ENCODE measurements around the gene B9D1. TPM values are rescaled to one million over a fixed set of nuclear protein-coding genes. Genes with fewer than 3 reads are reported as not detected.

The B9D1 gene
- total RNA-seq, 2 donors from 2014 or later: 0.37 to 1.2 TPM

GRCh38 chr17:19307521-19307920 lies 55.0 kb downstream of the B9D1 start:
- H3K9me3 ChIP-seq (ENCODE audit: control insufficient read depth, low read length, poor library complexity, severe bottlenecking): no peaks in the 10 kb centered on the region
- no peak for DNase-seq
- Mint-ChIP-seq H3K36me3 (ENCODE audit: low read depth) (no peaks in the 10 kb centered on the region), H3K27ac (no peak overlapping the region), H3K4me1 (peaks cover 23% of the 10 kb centered on the region), H3K4me3 (no peak overlapping the region), H3K27me3 (peaks cover 37% of the 10 kb centered on the region)
- no peak for ATAC-seq

DNA sequence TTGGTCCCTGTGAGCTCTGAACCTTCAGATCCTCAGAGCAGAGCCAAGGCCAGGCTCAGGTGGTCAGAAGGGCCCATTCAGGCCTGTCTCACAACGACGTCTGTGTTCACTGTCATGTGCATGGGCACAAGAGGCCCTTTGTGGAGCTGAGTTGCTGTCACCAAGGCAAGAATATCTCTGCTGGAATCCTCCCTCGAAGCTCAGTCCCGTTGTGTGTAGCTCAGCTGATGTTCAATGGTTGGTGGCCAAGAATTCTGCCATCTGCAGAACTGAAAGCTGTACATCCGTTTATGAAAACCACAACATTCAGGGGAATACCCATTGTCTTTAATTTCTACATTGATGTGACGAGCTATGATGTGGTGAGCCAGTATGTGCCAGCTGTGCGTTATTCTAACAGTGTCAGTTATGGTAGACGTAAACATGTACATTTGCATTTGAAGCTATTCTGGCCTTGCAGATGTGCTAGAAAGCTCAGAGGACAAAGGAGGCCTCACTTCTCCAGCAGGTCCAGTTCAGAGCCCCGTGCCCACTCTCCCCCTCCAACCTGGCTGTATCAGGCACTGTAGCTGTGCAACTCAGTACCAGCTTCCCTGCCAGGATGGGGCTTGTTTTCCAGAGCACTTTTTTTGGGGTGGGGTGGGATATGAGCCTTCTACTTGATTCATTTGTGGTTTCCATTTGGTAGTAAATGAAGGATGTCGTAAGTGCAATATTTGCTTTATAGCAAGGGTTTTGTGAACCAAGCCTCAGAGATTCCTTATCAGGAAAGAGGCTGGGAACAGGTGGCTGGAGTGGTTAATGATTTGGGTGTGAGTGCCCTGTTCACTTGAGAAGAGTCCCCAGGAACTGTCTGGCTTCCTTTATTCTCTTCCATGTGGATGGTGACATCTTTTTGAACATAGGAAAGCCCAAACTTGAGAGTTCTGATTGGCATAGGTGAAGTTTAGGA lies 56.1 kb downstream of the B9D1 start:
- H3K27me3 Mint-ChIP-seq: peaks cover 30% of the 10 kb centered on the region
- no peaks in the 10 kb centered on the region for H3K9me3 ChIP-seq (ENCODE audit: control insufficient read depth, low read length, poor library complexity, severe bottlenecking)
- peak overlapping the region; percentile 79 for H3K27ac Mint-ChIP-seq
- peaks cover 23% of the 10 kb centered on the region for H3K4me1 Mint-ChIP-seq
- DNase-seq (peak in 1 of 3 donors; percentile 15), ATAC-seq (peak; percentile 97)
- peak overlapping the region; percentile 80 for H3K4me3 Mint-ChIP-seq
- H3K36me3 Mint-ChIP-seq (ENCODE audit: low read depth): no peaks in the 10 kb centered on the region

DNA sequence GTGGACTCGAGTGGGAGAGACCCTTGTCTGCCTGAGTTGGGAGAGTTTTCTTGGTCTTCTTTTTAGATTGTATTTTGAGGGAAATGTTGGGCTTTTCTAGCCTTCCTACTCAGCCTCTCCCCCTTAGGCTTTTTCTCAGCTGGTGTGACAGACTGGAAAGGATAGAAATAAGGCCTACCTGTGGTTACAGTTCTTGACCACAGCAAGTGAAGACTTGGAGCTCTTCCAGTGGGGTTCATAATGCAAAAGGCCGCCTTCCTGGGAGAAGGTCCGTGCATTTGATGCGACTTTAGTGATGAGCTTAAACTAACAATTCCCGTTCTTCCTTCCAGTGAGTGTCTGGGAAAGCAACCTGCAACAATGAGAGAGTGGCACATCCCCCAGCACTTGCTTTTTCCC lies 56.8 kb downstream of the B9D1 start:
- Mint-ChIP-seq H3K27ac (peak overlapping the region; percentile 79), H3K4me1 (peaks cover 23% of the 10 kb centered on the region), H3K4me3 (no peak overlapping the region), H3K27me3 (peaks cover 30% of the 10 kb centered on the region), H3K36me3 (ENCODE audit: low read depth) (no peaks in the 10 kb centered on the region)
- ATAC-seq (no peak), DNase-seq (no peak)
- H3K9me3 ChIP-seq (ENCODE audit: control insufficient read depth, low read length, poor library complexity, severe bottlenecking): no peaks in the 10 kb centered on the region

DNA sequence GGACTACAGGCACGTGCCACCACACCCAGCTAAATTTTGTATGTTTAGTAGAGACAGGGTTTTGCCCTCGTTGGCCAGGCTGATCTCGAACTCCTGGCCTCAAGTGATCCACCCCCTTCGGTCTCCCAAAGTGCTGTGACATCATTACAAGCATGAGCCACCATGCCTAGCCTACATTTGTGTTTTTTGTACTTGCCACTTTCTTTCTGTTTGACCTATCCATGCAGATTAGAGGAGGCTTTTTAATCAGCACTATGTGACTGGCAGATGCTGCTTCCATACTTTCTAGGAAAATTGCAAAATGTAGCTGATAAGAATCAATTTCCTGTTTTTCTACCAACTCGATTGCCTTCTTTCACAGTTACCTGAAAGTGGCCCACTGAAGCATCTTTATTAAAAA lies 57.3 kb downstream of the B9D1 start:
- Mint-ChIP-seq H3K4me3 (no peak overlapping the region), H3K27me3 (peaks cover 30% of the 10 kb centered on the region), H3K27ac (no peak overlapping the region), H3K36me3 (ENCODE audit: low read depth) (no peaks in the 10 kb centered on the region), H3K4me1 (peaks cover 23% of the 10 kb centered on the region)
- DNase-seq (no peak), ATAC-seq (no peak)
- no peaks in the 10 kb centered on the region for H3K9me3 ChIP-seq (ENCODE audit: control insufficient read depth, low read length, poor library complexity, severe bottlenecking)

DNA sequence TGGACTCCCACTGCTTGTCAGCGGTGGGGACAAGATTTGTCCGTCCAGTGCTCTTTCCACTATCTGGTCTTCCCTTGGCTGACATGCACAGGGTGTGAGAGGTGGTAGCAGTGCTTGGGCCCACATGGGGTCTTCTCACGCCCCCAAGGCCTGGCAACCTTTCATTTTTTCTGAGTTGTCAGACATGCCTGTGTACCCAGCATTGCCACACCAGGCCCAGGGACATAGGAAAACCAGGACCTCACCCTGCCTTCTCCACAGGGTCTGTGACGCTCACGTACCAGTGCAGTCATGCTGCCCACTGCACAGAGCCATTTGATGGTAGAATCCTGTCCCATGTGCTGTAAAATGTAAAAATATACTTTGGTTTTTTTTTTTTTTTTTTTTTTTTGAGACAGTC lies 57.8 kb downstream of the B9D1 start:
- H3K27ac Mint-ChIP-seq: no peak overlapping the region

DNA sequence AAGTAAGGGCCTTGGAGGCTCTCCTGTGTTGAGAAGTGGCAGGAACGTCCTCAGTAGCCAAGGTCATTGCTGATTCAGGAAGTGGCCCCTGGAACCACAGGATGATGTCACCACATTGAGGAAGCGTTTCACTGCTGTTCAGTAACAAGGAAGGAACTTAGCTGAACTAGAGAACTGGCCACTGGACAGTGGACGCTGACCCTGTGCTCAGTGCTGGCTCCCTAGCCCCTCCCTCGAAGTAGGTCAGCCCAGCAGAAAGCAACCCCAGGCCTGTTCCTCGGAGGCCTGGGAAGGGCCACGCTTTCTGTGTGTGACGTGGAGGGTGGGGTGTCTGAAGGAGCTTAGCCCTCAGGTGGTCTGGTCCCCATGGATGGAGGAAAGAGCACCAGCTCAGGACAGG lies 58.3 kb downstream of the B9D1 start:
- H3K36me3 Mint-ChIP-seq (ENCODE audit: low read depth): no peaks in the 10 kb centered on the region
- no peaks in the 10 kb centered on the region for H3K9me3 ChIP-seq (ENCODE audit: control insufficient read depth, low read length, poor library complexity, severe bottlenecking)
- peaks cover 26% of the 10 kb centered on the region for H3K27me3 Mint-ChIP-seq
- no peak overlapping the region for H3K4me3 Mint-ChIP-seq
- peaks cover 23% of the 10 kb centered on the region for H3K4me1 Mint-ChIP-seq
- no peak overlapping the region for H3K27ac Mint-ChIP-seq
- DNase-seq (no peak), ATAC-seq (no peak)

More for the DNA sequence above, 57.8 kb downstream of the B9D1 start:
- Mint-ChIP-seq H3K4me3 (no peak overlapping the region), H3K27me3 (peaks cover 27% of the 10 kb centered on the region), H3K36me3 (ENCODE audit: low read depth) (no peaks in the 10 kb centered on the region), H3K4me1 (peaks cover 23% of the 10 kb centered on the region)
- H3K9me3 ChIP-seq (ENCODE audit: control insufficient read depth, low read length, poor library complexity, severe bottlenecking): no peaks in the 10 kb centered on the region
- ATAC-seq (no peak), DNase-seq (no peak)

- Mint-ChIP-seq H3K36me3 (ENCODE audit: low read depth) (no peaks in the 10 kb centered on the region), H3K4me3 (no peak overlapping the region), H3K4me1 (peaks cover 23% of the 10 kb centered on the region), H3K27ac (no peak overlapping the region), H3K27me3 (peaks cover 25% of the 10 kb centered on the region)
- DNase-seq: no peak
- no peaks in the 10 kb centered on the region for H3K9me3 ChIP-seq (ENCODE audit: control insufficient read depth, low read length, poor library complexity, severe bottlenecking)
- no peak for ATAC-seq
Measured at GRCh38 chr17:19303367-19303776, 59.2 kb downstream of the B9D1 start.

GRCh38 chr17:19302791-19303331 lies 59.7 kb downstream of the B9D1 start:
- Mint-ChIP-seq H3K27me3 (peaks cover 20% of the 10 kb centered on the region), H3K4me1 (peaks cover 21% of the 10 kb centered on the region), H3K36me3 (ENCODE audit: low read depth) (no peaks in the 10 kb centered on the region), H3K27ac (no peak overlapping the region), H3K4me3 (no peak overlapping the region)
- ATAC-seq: no peak
- no peak for DNase-seq
- no peaks in the 10 kb centered on the region for H3K9me3 ChIP-seq (ENCODE audit: control insufficient read depth, low read length, poor library complexity, severe bottlenecking)

GRCh38 chr17:19301973-19302372 lies 60.5 kb downstream of the B9D1 start:
- no peaks in the 10 kb centered on the region for H3K9me3 ChIP-seq (ENCODE audit: control insufficient read depth, low read length, poor library complexity, severe bottlenecking)
- no peak for DNase-seq
- Mint-ChIP-seq H3K4me3 (no peak overlapping the region), H3K27ac (no peak overlapping the region), H3K4me1 (peaks cover 17% of the 10 kb centered on the region), H3K36me3 (ENCODE audit: low read depth) (no peaks in the 10 kb centered on the region), H3K27me3 (peaks cover 15% of the 10 kb centered on the region)
- no peak for ATAC-seq

DNA sequence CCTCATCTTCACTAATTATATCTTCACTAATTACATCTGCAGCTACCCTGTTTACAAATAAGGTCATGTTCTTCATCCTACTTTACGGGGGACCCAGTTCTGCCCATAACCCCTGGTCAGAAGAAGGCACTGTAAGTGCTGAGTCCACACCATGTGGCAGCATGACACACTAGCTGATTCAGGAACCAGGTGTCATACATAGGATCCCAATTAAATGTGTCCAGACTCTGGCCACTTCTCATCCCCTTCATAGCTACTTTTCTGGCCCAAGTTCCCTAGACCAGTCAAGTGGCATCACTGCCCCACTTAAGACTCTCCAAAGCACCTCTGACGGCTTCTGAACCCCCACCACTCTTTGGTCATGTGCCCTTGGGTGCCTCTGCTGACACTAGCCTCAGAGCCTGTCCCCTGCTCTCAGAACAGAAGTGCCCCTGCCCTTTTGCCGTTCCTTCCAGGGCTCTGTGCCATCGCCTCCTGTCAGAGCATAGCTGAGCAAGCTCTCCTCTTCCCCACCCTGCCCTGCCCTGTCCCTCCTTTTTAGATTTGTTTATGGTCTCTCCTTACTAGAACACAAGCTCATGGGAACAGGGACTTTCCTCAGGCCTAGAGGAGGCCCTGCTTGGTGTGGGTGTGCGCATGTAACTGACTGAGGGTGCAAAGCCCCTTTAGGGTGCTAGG lies 61.1 kb downstream of the B9D1 start:
- DNase-seq (no peak), ATAC-seq (no peak)
- H3K4me3 Mint-ChIP-seq: no peak overlapping the region
- peaks cover 12% of the 10 kb centered on the region for H3K4me1 Mint-ChIP-seq
- H3K27ac Mint-ChIP-seq: no peak overlapping the region
- no peaks in the 10 kb centered on the region for H3K9me3 ChIP-seq (ENCODE audit: control insufficient read depth, low read length, poor library complexity, severe bottlenecking)
- H3K27me3 Mint-ChIP-seq: peaks cover 11% of the 10 kb centered on the region
- no peaks in the 10 kb centered on the region for H3K36me3 Mint-ChIP-seq (ENCODE audit: low read depth)

GRCh38 chr17:19299866-19300265 lies 62.7 kb downstream of the B9D1 start:
- Mint-ChIP-seq H3K27ac (no peak overlapping the region), H3K36me3 (ENCODE audit: low read depth) (no peaks in the 10 kb centered on the region), H3K4me3 (no peak overlapping the region), H3K27me3 (no peaks in the 10 kb centered on the region), H3K4me1 (no peaks in the 10 kb centered on the region)
- no peaks in the 10 kb centered on the region for H3K9me3 ChIP-seq (ENCODE audit: control insufficient read depth, low read length, poor library complexity, severe bottlenecking)
- ATAC-seq: no peak
- DNase-seq: no peak

DNA sequence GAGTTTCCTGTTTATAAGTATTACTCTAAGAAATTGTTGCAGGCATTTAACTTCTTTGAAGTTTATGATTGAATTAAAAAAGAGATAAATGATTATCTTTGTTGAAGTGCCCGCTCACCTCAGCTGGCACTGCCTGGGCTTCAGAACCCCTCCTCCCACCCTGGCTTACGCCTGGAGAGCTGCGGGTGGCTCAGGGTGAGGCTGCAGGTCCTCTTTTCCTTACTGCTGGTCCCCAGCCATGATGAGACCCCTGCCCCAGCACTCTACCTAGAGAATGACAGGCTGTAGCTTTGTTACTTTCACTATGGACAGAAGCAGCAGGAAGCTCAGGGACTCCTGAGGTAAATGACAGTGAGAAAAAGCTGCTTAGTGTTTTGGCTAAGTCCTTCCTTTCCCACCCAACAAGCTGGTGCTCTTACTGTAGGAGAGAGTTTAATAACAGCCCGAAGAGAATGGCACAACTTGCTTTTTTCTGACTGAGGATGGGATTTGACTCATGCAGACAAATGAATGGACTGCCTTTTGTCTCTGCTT lies 63.2 kb downstream of the B9D1 start:
- no peaks in the 10 kb centered on the region for H3K27me3 Mint-ChIP-seq
- H3K4me1 Mint-ChIP-seq: no peaks in the 10 kb centered on the region
- no peak for ATAC-seq
- H3K9me3 ChIP-seq (ENCODE audit: control insufficient read depth, low read length, poor library complexity, severe bottlenecking): no peaks in the 10 kb centered on the region
- H3K27ac Mint-ChIP-seq: no peak overlapping the region
- no peak for DNase-seq
- H3K36me3 Mint-ChIP-seq (ENCODE audit: low read depth): no peaks in the 10 kb centered on the region
- H3K4me3 Mint-ChIP-seq: no peak overlapping the region

GRCh38 chr17:19298569-19299213 lies 63.8 kb downstream of the B9D1 start:
- H3K4me3 Mint-ChIP-seq: no peak overlapping the region
- H3K27ac Mint-ChIP-seq: no peak overlapping the region
- no peaks in the 10 kb centered on the region for H3K9me3 ChIP-seq (ENCODE audit: control insufficient read depth, low read length, poor library complexity, severe bottlenecking)
- H3K4me1 Mint-ChIP-seq: no peaks in the 10 kb centered on the region
- no peak for ATAC-seq
- H3K27me3 Mint-ChIP-seq: no peaks in the 10 kb centered on the region
- no peak for DNase-seq
- H3K36me3 Mint-ChIP-seq (ENCODE audit: low read depth): no peaks in the 10 kb centered on the region
